ENCODE measurements around the gene CCDC28B. TPM values are rescaled to one million over a fixed set of nuclear protein-coding genes. Genes with fewer than 3 reads are reported as not detected.

Gene CCDC28B
- total and polyA plus RNA-seq, 2 of the 13 experiments (the other 11 are each of a cell fraction or from before 2014, with no cell fraction given) = 2.6 to 3.5 TPM

DNA sequence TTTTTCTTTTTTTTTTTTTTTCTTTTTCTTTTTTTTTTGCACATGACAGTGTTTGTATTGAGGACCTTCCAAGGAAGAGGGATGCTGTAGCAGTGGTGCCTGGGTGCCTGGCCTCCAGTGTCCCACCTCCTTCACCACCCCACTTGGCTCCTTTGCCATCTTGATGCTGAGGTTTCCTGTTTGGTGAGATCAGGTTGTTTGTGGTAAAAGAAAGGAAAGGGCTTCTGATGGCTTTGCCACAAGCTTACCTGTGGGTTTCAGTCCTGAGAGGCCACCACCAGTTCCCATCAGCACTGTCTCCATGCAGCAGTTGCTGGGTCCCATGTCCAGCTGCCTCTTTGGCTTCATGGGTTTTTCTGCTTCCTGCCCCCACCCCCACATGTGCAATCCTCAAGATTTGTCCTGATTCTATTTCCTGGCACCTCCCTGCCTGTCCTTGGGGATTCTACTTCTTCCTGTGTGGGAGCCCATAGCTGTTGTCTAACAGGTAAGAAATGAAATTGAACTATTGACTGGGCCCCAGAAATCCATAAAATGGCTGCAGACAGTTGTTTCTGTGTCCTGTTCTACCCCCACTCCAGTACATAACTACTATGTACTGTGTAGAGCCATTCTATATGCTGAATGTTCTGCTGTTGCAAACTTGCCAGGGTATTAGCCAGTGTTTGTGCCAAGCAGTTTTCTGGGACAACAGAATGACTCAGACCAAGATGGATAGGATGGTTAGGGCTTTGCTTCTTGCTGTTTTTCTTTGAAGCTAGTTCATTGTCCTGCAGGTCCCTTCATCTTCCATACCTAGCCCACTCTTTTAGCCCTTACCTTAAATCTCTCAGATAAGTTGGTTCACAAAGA, 4.2 kb upstream of the CCDC28B start (continued):
- TF ChIP-seq ZNF557 (CRISPR knock-in tag; IDR thresholded peaks at IDR 0.05) = no peak
- TF ChIP-seq, protein P1, sequence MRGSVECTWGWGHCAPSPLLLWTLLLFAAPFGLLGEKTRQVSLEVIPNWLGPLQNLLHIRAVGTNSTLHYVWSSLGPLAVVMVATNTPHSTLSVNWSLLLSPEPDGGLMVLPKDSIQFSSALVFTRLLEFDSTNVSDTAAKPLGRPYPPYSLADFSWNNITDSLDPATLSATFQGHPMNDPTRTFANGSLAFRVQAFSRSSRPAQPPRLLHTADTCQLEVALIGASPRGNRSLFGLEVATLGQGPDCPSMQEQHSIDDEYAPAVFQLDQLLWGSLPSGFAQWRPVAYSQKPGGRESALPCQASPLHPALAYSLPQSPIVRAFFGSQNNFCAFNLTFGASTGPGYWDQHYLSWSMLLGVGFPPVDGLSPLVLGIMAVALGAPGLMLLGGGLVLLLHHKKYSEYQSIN (CRISPR knock-in tag; IDR thresholded peaks at IDR 0.05; ENCODE audit: borderline replicate concordance) = no peak
- TF ChIP-seq, protein P2, sequence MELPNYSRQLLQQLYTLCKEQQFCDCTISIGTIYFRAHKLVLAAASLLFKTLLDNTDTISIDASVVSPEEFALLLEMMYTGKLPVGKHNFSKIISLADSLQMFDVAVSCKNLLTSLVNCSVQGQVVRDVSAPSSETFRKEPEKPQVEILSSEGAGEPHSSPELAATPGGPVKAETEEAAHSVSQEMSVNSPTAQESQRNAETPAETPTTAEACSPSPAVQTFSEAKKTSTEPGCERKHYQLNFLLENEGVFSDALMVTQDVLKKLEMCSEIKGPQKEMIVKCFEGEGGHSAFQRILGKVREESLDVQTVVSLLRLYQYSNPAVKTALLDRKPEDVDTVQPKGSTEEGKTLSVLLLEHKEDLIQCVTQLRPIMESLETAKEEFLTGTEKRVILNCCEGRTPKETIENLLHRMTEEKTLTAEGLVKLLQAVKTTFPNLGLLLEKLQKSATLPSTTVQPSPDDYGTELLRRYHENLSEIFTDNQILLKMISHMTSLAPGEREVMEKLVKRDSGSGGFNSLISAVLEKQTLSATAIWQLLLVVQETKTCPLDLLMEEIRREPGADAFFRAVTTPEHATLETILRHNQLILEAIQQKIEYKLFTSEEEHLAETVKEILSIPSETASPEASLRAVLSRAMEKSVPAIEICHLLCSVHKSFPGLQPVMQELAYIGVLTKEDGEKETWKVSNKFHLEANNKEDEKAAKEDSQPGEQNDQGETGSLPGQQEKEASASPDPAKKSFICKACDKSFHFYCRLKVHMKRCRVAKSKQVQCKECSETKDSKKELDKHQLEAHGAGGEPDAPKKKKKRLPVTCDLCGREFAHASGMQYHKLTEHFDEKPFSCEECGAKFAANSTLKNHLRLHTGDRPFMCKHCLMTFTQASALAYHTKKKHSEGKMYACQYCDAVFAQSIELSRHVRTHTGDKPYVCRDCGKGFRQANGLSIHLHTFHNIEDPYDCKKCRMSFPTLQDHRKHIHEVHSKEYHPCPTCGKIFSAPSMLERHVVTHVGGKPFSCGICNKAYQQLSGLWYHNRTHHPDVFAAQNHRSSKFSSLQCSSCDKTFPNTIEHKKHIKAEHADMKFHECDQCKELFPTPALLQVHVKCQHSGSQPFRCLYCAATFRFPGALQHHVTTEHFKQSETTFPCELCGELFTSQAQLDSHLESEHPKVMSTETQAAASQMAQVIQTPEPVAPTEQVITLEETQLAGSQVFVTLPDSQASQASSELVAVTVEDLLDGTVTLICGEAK (IDR thresholded peaks at IDR 0.05) = no peak
- TF ChIP-seq, protein P2 (CRISPR knock-in tag; IDR thresholded peaks at IDR 0.05) = no peak
- TF ChIP-seq TOPORS (CRISPR knock-in tag; IDR thresholded peaks at IDR 0.05) = no peak
- no peak for TF ChIP-seq MAFG (CRISPR knock-in tag; IDR thresholded peaks at IDR 0.05)
- TF ChIP-seq, protein P3, sequence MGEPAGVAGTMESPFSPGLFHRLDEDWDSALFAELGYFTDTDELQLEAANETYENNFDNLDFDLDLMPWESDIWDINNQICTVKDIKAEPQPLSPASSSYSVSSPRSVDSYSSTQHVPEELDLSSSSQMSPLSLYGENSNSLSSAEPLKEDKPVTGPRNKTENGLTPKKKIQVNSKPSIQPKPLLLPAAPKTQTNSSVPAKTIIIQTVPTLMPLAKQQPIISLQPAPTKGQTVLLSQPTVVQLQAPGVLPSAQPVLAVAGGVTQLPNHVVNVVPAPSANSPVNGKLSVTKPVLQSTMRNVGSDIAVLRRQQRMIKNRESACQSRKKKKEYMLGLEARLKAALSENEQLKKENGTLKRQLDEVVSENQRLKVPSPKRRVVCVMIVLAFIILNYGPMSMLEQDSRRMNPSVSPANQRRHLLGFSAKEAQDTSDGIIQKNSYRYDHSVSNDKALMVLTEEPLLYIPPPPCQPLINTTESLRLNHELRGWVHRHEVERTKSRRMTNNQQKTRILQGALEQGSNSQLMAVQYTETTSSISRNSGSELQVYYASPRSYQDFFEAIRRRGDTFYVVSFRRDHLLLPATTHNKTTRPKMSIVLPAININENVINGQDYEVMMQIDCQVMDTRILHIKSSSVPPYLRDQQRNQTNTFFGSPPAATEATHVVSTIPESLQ (CRISPR knock-in tag; conservative IDR thresholded peaks at IDR 0.05) = no peak
- TF ChIP-seq MED13 (CRISPR knock-in tag; IDR thresholded peaks at IDR 0.05) = no peak
- no peak for TF ChIP-seq TARDBP (CRISPR knock-in tag; IDR thresholded peaks at IDR 0.05)
- TF ChIP-seq, protein P4, sequence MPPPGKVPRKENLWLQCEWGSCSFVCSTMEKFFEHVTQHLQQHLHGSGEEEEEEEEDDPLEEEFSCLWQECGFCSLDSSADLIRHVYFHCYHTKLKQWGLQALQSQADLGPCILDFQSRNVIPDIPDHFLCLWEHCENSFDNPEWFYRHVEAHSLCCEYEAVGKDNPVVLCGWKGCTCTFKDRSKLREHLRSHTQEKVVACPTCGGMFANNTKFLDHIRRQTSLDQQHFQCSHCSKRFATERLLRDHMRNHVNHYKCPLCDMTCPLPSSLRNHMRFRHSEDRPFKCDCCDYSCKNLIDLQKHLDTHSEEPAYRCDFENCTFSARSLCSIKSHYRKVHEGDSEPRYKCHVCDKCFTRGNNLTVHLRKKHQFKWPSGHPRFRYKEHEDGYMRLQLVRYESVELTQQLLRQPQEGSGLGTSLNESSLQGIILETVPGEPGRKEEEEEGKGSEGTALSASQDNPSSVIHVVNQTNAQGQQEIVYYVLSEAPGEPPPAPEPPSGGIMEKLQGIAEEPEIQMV (CRISPR knock-in tag; IDR thresholded peaks at IDR 0.05; ENCODE audit: low read depth) = no peak
